Islet precursor cell (in vitro differentiated cells): ENCODE data around the gene DISC1.
A peak's percentile ranks its signal among the peaks of the same experiment; 100 is the strongest.
"Not testable (repeated sequence)": the region's sequence is repeated elsewhere in the genome, so short reads cannot be mapped to it uniquely, and the experiment has no call there.

Experiments
- DNase-seq: peaks from one replicate; pipeline ENCODE4 v3.0.0-alpha.2; 2018

DISC1 gene

GRCh38 chr1:231626535-231626950 lies at the start of gene DISC1:
DISC1 (plus strand) TSS chr1:231626790; CDS start chr1:231626868, 78 bp downstream.
- DNase-seq = peak; percentile 98

GRCh38 chr1:231576804-231577718 lies 49.5 kb upstream of the DISC1 start:
- DNase-seq = no peak

GRCh38 chr1:231580874-231581273 lies 45.7 kb upstream of the DISC1 start:
- DNase-seq = no peak

GRCh38 chr1:231581859-231582258 lies 44.7 kb upstream of the DISC1 start:
- no peak for DNase-seq

GRCh38 chr1:231583376-231583775 lies 43.2 kb upstream of the DISC1 start:
- DNase-seq = no peak

- no peak for DNase-seq
Observed at GRCh38 chr1:231584117-231584516, 42.5 kb upstream of the DISC1 start.

- no peak for DNase-seq
Observed at GRCh38 chr1:231584921-231585320, 41.7 kb upstream of the DISC1 start.

GRCh38 chr1:231590453-231591198 lies 36.0 kb upstream of the DISC1 start:
- peak; percentile 75 for DNase-seq

- DNase-seq = no peak
Observed at GRCh38 chr1:231591466-231591865, 35.1 kb upstream of the DISC1 start.

GRCh38 chr1:231592809-231593208 lies 33.8 kb upstream of the DISC1 start:
- no peak for DNase-seq

- DNase-seq = not testable (repeated sequence)
Observed at GRCh38 chr1:231593264-231593663, 33.3 kb upstream of the DISC1 start.

GRCh38 chr1:231594123-231594522 lies 32.5 kb upstream of the DISC1 start:
- no peak for DNase-seq

- no peak for DNase-seq
Observed at GRCh38 chr1:231594749-231595148, 31.8 kb upstream of the DISC1 start.

GRCh38 chr1:231596337-231596791 lies 30.2 kb upstream of the DISC1 start:
- DNase-seq = peak; percentile 54

- DNase-seq = no peak
Observed at GRCh38 chr1:231597971-231598370, 28.6 kb upstream of the DISC1 start.

GRCh38 chr1:231600458-231600976 lies 26.1 kb upstream of the DISC1 start:
- DNase-seq = no peak

GRCh38 chr1:231601824-231602672 lies 24.5 kb upstream of the DISC1 start:
- DNase-seq = no peak

- DNase-seq = no peak
Observed at GRCh38 chr1:231602673-231602984, 24.0 kb upstream of the DISC1 start.

GRCh38 chr1:231603598-231604275 lies 22.9 kb upstream of the DISC1 start:
- DNase-seq = peak; percentile 63

GRCh38 chr1:231604276-231604621 lies 22.3 kb upstream of the DISC1 start:
- DNase-seq = no peak

- no peak for DNase-seq
Observed at GRCh38 chr1:231605149-231606100, 21.2 kb upstream of the DISC1 start.
